ENCODE data around the gene CD5L. TPM values are rescaled to one million over a fixed set of nuclear protein-coding genes. Genes with fewer than 3 reads are reported as not detected.

CD5L gene
- total RNA-seq, 2 donors from 2014 or later = not detected

DNA sequence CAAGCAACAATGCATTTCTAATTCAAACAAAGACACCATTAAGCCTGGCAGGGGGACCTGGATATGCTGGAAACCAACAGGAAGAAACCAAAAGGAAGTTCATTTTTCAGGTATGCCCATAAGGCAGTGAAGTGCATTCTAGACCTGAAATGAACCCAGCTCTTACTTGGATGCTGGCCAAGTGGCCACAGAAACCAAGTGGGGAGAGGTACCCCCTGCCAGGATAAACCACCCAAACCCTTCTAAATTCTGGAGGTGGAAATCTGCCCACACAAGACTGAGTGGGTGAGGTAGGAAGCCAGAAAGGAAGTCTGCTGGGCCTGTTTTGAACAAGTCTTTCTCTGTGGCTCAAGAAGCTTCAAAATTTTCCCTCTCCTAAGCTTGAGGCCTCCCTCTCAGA is 2.6 kb downstream of the CD5L start:
- Mint-ChIP-seq H3K4me3 (no peak overlapping the region), H3K27ac (no peak overlapping the region), H3K4me1 (no peaks in the 10 kb centered on the region), H3K9me3 (no peaks in the 10 kb centered on the region), H3K36me3 (ENCODE audit: low read depth) (no peaks in the 10 kb centered on the region), H3K27me3 (ENCODE audit: insufficient read depth) (no peaks in the 10 kb centered on the region)
- Histone ChIP-seq H3K9ac (ENCODE audit: extremely low read depth, low read length, poor library complexity, severe bottlenecking) (no peak overlapping the region), H3K27me3 (ENCODE audit: control insufficient read depth, insufficient read depth, low read length, poor library complexity, severe bottlenecking) (no peaks in the 10 kb centered on the region), H3K4me1 (ENCODE audit: control insufficient read depth, insufficient read depth, low read length) (no peaks in the 10 kb centered on the region), H3K27ac (ENCODE audit: low read depth, low read length) (no peak overlapping the region), H3K9me3 (ENCODE audit: control insufficient read depth, low read length) (no peaks in the 10 kb centered on the region), H3K4me3 (ENCODE audit: low read length) (no peak overlapping the region), H3K36me3 (ENCODE audit: control insufficient read depth, insufficient read depth, low read length) (no peaks in the 10 kb centered on the region)
- no peak for DNase-seq
- TF ChIP-seq, protein P1, sequence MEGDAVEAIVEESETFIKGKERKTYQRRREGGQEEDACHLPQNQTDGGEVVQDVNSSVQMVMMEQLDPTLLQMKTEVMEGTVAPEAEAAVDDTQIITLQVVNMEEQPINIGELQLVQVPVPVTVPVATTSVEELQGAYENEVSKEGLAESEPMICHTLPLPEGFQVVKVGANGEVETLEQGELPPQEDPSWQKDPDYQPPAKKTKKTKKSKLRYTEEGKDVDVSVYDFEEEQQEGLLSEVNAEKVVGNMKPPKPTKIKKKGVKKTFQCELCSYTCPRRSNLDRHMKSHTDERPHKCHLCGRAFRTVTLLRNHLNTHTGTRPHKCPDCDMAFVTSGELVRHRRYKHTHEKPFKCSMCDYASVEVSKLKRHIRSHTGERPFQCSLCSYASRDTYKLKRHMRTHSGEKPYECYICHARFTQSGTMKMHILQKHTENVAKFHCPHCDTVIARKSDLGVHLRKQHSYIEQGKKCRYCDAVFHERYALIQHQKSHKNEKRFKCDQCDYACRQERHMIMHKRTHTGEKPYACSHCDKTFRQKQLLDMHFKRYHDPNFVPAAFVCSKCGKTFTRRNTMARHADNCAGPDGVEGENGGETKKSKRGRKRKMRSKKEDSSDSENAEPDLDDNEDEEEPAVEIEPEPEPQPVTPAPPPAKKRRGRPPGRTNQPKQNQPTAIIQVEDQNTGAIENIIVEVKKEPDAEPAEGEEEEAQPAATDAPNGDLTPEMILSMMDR (conservative IDR thresholded peaks at IDR 0.05) = no peak

DNA sequence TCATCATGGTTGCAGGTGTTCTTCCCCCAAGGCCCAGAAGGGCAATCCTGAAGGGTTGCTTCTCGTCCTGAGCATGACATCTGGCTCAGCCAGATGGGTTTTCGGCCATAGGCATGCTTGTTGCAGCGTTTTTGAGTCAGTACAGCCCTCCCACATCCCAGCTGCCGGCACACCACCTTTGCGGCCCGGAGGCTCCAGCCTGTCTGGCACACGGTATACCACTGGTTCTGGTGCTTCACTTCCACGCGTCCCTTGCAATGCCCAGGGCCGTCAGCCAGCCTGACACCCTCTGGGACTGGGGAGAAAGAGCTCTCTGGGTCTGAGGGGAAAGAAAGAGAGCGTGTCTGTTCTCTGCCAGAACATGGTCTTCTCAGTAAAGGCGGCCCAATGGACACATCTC is 7.2 kb downstream of the CD5L start:
- no peak overlapping the region for H3K4me3 ChIP-seq (ENCODE audit: low read length)
- no peak overlapping the region for H3K27ac ChIP-seq (ENCODE audit: low read depth, low read length)
- no peaks in the 10 kb centered on the region for H3K36me3 Mint-ChIP-seq (ENCODE audit: low read depth)
- H3K9me3 Mint-ChIP-seq = no peaks in the 10 kb centered on the region
- no peaks in the 10 kb centered on the region for H3K4me1 ChIP-seq (ENCODE audit: control insufficient read depth, insufficient read depth, low read length)
- TF ChIP-seq, protein P1 (conservative IDR thresholded peaks at IDR 0.05) = no peak
- WGBS, 2 experiments (ENCODE audit: insufficient coverage in 1 of 2, insufficient read length in 1 of 2) = 80 to 87% methylated on average over 4 to 12 of the region's 12 CpGs
- no peaks in the 10 kb centered on the region for H3K27me3 ChIP-seq (ENCODE audit: control insufficient read depth, insufficient read depth, low read length, poor library complexity, severe bottlenecking)
- H3K27me3 Mint-ChIP-seq (ENCODE audit: insufficient read depth) = no peaks in the 10 kb centered on the region
- H3K9ac ChIP-seq (ENCODE audit: extremely low read depth, low read length, poor library complexity, severe bottlenecking) = no peak overlapping the region
- H3K4me3 Mint-ChIP-seq = no peak overlapping the region
- no peaks in the 10 kb centered on the region for H3K36me3 ChIP-seq (ENCODE audit: control insufficient read depth, insufficient read depth, low read length)
- DNase-seq = no peak
- H3K4me1 Mint-ChIP-seq = no peaks in the 10 kb centered on the region
- no peak overlapping the region for H3K27ac Mint-ChIP-seq
- H3K9me3 ChIP-seq (ENCODE audit: control insufficient read depth, low read length) = no peaks in the 10 kb centered on the region

DNA sequence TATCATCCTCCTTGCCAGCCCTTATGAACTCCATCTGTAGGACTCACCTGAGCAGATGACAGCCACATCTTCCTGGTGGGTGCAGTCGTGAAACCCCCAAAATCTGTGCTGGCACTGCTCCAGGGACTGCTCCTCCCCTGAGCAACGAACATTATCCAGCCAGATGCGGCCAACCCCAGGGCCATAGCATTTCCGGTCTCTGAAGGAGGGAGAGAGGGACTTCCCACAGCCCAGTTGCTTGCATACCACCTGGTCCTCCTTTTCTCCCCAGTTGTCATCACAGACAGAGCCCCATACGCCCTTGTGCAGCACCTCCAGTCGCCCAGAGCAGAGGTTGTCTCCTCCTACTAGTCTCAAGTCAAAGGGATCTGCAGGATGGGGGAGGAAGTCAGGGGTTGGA is 8.5 kb downstream of the CD5L start:
- WGBS, 2 experiments (ENCODE audit: insufficient coverage in 1 of 2, insufficient read length in 1 of 2) = 87 to 100% methylated on average over 2 to 6 of the region's 6 CpGs
- Histone ChIP-seq H3K4me3 (ENCODE audit: low read length) (no peak overlapping the region), H3K9me3 (ENCODE audit: control insufficient read depth, low read length) (no peaks in the 10 kb centered on the region), H3K4me1 (ENCODE audit: control insufficient read depth, insufficient read depth, low read length) (no peaks in the 10 kb centered on the region), H3K36me3 (ENCODE audit: control insufficient read depth, insufficient read depth, low read length) (no peaks in the 10 kb centered on the region), H3K9ac (ENCODE audit: extremely low read depth, low read length, poor library complexity, severe bottlenecking) (no peak overlapping the region), H3K27ac (ENCODE audit: low read depth, low read length) (no peak overlapping the region), H3K27me3 (ENCODE audit: control insufficient read depth, insufficient read depth, low read length, poor library complexity, severe bottlenecking) (no peaks in the 10 kb centered on the region)
- no peak overlapping the region for H3K27ac Mint-ChIP-seq
- DNase-seq = no peak
- no peak overlapping the region for H3K4me3 Mint-ChIP-seq
- no peaks in the 10 kb centered on the region for H3K9me3 Mint-ChIP-seq
- H3K27me3 Mint-ChIP-seq (ENCODE audit: insufficient read depth) = no peaks in the 10 kb centered on the region
- no peaks in the 10 kb centered on the region for H3K36me3 Mint-ChIP-seq (ENCODE audit: low read depth)
- TF ChIP-seq, protein P1 (conservative IDR thresholded peaks at IDR 0.05) = no peak
- no peaks in the 10 kb centered on the region for H3K4me1 Mint-ChIP-seq
